Peyer's patch (tissue), 4 donors: ENCODE measurements around the gene NSUN6. TPM values are rescaled to one million over a fixed set of nuclear protein-coding genes. Genes with fewer than 3 reads are reported as not detected.

ENCODE experiments used
- DNase-seq, 3 donors: peaks; one replicate each; pipeline ENCODE4 v3.0.0-alpha.2; 2017 to 2019
- H3K27ac ChIP-seq, 4 donors: fragments of 200-600 bp; sonication (generic); one replicate each; pipeline ENCODE4 v1.5.1; 2016 to 2019
- H3K27me3 ChIP-seq, 2 donors: fragments of 200-600 bp; sonication (generic); one replicate each; pipeline ENCODE4 v1.5.1; 2019
- H3K36me3 ChIP-seq, 3 donors: fragments of 200-600 bp; sonication (generic); one replicate each; pipeline ENCODE4 v1.5.1; 2016 to 2019
- H3K4me1 ChIP-seq, 4 donors: fragments of 200-600 bp; sonication (generic); one replicate each; pipeline ENCODE4 v1.5.1; 2016 to 2019
- H3K4me3 ChIP-seq, 4 donors: fragments of 200-600 bp; sonication (generic); 1 replicate in 3 of 4; 2 replicates in 1 of 4; pipeline ENCODE4 v1.5.1; 2016 to 2019; ENCODE audit warnings: mild to moderate bottlenecking in 1 of 4
- H3K9me3 ChIP-seq, 4 donors: fragments of 200-600 bp; sonication (generic); one replicate each; pipeline ENCODE4 v1.5.1; 2016 to 2019; ENCODE audit warnings: mild to moderate bottlenecking in 1 of 4
- POLR2A ChIP-seq, 2 donors: fragments of 450-650 bp; IDR thresholded peaks; one replicate each; pipeline ENCODE4 v1.5.1; 2017; ENCODE audit warnings: antibody characterized with exemption in 2 of 2, mild to moderate bottlenecking in 2 of 2, moderate library complexity in 2 of 2
- total RNA-seq, 4 donors: library from RNA; depleted of rRNA; stranded (reverse); fragments of >200 nt; gene quantifications; one replicate each; pipeline ENCODE4 v1.1.0, GENCODE V29; 2016
- TF ChIP-seq, protein P1 (sequence below), 6 experiments: fragments of 450-650 bp in 4 of 6; fragments of 200-600 bp in 2 of 6; sonication (generic) in 1 of 6; IDR thresholded peaks; one replicate each; pipeline ENCODE4 v1.5.1; 2017 to 2019; ENCODE audit warnings: antibody characterized with exemption in 6 of 6, mild to moderate bottlenecking in 3 of 6, moderate library complexity in 1 of 6

The NSUN6 gene
- total RNA-seq, 4 donors from 2014 or later = 14.9 to 27.2 (median 22.3) TPM

DNA sequence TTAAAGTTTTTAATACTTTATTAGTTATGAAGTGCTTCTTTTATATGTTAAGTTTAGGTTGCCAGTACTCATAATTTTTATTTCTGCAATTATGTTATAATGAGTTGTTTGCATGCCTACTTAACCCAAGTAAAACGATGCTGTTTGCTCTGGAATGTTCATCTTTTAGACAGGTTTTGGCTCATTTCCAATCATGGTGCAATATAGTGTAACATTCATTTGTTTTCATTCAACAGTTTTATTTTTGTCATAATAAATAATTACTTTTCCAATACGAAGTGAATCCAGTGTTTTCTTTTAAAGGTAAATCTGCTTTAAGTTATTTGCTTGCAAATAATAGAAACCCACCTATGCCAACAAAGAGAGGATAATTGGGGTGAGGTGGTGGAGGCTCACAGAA, 30.0 kb upstream of the NSUN6 start:
- DNase-seq = no peak
- Histone ChIP-seq H3K4me3 (no peak overlapping the region), H3K9me3 (no peaks in the 10 kb centered on the region), H3K36me3 (no peaks in the 10 kb centered on the region), H3K27ac (no peak overlapping the region), H3K4me1 (no peaks in the 10 kb centered on the region), H3K27me3 (no peaks in the 10 kb centered on the region)
- TF ChIP-seq, protein P1, sequence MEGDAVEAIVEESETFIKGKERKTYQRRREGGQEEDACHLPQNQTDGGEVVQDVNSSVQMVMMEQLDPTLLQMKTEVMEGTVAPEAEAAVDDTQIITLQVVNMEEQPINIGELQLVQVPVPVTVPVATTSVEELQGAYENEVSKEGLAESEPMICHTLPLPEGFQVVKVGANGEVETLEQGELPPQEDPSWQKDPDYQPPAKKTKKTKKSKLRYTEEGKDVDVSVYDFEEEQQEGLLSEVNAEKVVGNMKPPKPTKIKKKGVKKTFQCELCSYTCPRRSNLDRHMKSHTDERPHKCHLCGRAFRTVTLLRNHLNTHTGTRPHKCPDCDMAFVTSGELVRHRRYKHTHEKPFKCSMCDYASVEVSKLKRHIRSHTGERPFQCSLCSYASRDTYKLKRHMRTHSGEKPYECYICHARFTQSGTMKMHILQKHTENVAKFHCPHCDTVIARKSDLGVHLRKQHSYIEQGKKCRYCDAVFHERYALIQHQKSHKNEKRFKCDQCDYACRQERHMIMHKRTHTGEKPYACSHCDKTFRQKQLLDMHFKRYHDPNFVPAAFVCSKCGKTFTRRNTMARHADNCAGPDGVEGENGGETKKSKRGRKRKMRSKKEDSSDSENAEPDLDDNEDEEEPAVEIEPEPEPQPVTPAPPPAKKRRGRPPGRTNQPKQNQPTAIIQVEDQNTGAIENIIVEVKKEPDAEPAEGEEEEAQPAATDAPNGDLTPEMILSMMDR (IDR thresholded peaks at IDR 0.05) = no peak
- no peak for TF ChIP-seq POLR2A (IDR thresholded peaks at IDR 0.05)

DNA sequence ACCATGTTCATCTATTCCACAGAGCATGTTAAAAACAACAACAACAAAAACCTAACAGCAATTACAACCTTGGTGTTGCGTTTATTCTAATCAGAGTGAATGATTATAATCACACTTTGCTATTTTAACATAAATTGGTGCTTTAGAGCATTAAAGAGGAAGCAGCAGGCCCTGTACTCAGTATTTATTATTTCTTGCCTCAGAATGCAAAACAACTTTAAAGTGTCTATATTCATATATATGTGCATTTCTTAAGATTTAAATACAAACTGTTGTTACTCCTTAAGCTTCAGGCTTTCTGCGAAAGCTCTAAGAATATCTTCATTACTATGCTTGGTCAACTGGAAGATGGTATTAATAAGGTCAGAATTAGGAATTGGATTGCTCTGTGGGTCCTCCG, 29.4 kb upstream of the NSUN6 start:
- no peak for TF ChIP-seq POLR2A (IDR thresholded peaks at IDR 0.05)
- TF ChIP-seq, protein P1 (IDR thresholded peaks at IDR 0.05) = no peak
- no peak overlapping the region for H3K27ac ChIP-seq

DNA sequence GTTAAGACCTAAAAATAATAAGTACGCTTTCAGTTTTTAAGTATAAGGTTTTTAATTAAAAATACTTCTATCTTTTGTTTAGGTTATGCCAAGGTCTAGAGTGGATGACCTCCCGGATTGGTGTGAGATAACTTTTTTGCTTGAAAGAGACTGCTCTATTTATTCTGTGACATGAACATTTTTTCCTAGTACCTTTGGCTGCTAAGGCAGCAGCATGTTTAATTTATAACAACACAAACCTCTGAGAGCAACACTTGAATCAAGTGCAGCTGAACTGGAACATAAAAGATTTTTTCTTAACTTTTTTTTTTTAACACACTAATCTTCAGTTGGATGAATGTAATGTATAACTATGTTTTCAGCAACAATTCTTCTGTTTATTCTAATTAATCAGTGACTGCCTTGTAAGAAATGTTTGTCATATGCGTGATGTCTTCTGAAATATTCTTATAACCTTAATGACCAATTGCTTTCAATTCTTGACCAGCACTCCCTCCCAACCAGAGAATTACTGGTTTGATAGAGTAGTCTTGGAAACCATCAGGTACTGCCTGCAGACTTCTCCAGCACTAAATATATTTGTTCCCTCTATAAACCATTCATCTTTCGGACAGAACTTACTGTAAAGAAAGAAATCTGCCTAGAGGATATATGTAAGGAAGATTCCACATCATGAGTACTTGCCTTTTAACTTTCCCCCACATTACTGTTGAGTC, 23.9 kb upstream of the NSUN6 start:
- Histone ChIP-seq H3K36me3 (peaks cover 0 to 56% (median 0%) of the 10 kb centered on the region in 3 donors), H3K9me3 (no peaks in the 10 kb centered on the region), H3K4me1 (no peaks in the 10 kb centered on the region), H3K27ac (no peak overlapping the region), H3K27me3 (no peaks in the 10 kb centered on the region), H3K4me3 (no peak overlapping the region)
- TF ChIP-seq, protein P1 (IDR thresholded peaks at IDR 0.05) = no peak
- no peak for TF ChIP-seq POLR2A (IDR thresholded peaks at IDR 0.05)
- DNase-seq = no peak

More for the DNA sequence above, 29.4 kb upstream of the NSUN6 start:
- no peaks in the 10 kb centered on the region for H3K9me3 ChIP-seq
- no peak overlapping the region for H3K4me3 ChIP-seq
- no peaks in the 10 kb centered on the region for H3K4me1 ChIP-seq
- H3K36me3 ChIP-seq = peaks cover 0 to 4% (median 0%) of the 10 kb centered on the region in 3 donors
- H3K27me3 ChIP-seq = no peaks in the 10 kb centered on the region
- DNase-seq = no peak

DNA sequence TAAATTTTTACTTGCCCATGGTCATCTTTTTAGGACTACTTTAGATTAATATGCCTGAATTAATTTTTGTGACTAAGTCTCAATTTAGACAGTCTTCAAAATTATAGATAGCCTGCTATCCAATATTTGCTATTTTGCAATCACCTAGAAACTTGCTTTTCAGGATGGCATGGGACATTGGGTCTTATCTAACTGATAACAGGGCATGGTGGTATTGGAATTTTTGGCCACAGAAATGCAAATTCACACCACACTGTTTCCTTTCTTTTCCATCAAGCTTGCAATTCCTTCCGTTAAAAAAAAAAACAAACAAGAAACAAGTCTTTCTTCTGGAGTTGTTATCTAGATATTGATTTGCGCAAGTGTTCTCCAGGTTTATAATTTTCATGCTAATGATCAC, 16.6 kb upstream of the NSUN6 start:
- TF ChIP-seq, protein P1 (IDR thresholded peaks at IDR 0.05) = no peak
- no peak for TF ChIP-seq POLR2A (IDR thresholded peaks at IDR 0.05)
- no peaks in the 10 kb centered on the region for H3K27me3 ChIP-seq
- H3K27ac ChIP-seq = no peak overlapping the region
- no peak for DNase-seq
- H3K36me3 ChIP-seq = peaks cover 0 to 48% (median 0%) of the 10 kb centered on the region in 3 donors
- H3K9me3 ChIP-seq = no peaks in the 10 kb centered on the region
- H3K4me1 ChIP-seq = peaks cover 0 to 1% (median 0%) of the 10 kb centered on the region in 4 donors
- H3K4me3 ChIP-seq = no peak overlapping the region

DNA sequence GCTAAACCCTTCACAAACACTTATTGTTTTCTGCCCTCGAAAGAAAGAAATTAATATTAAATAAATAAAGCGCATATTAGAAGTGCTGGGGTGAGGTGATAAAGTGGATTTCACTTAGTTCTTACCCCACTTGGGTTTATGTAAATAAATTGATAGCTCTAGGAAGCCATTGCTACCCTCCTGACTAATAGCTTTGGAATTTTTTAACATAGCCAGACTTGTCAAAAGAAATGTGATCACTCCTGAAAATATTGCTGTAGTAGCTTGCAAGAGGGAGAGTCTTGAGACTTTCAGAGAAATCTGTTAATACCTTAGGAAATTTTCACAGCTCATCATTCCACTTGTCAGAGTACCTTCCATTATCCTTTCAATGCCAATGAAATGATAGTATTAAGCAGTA, 15.4 kb upstream of the NSUN6 start:
- no peak for TF ChIP-seq POLR2A (IDR thresholded peaks at IDR 0.05)
- TF ChIP-seq, protein P1 (IDR thresholded peaks at IDR 0.05) = no peak
- H3K4me3 ChIP-seq = no peak overlapping the region
- peaks cover 0 to 36% (median 0%) of the 10 kb centered on the region in 3 donors for H3K36me3 ChIP-seq
- peaks cover 0 to 13% (median 0%) of the 10 kb centered on the region in 4 donors for H3K4me1 ChIP-seq
- DNase-seq = no peak
- H3K9me3 ChIP-seq = no peaks in the 10 kb centered on the region
- no peak overlapping the region for H3K27ac ChIP-seq
- no peaks in the 10 kb centered on the region for H3K27me3 ChIP-seq
